AG10803 (cell line): ENCODE measurements around the gene CUL4A.

ENCODE experiments used
- DNase-seq: peaks from one replicate; pipeline ENCODE4 v3.0.0; 2010; ENCODE audit warnings: low read depth
- H3K4me3 ChIP-seq: 2 replicates; pipeline ENCODE4 v1.5.1; 2011; ENCODE audit warnings: mild to moderate bottlenecking, low read length, control low read depth
- TF ChIP-seq, protein P1 (sequence below): conservative IDR thresholded peaks from 2 replicates; pipeline ENCODE4 v1.5.1; 2011; ENCODE audit warnings: mild to moderate bottlenecking, low read length, control low read depth, inconsistent platforms

Gene CUL4A

DNA sequence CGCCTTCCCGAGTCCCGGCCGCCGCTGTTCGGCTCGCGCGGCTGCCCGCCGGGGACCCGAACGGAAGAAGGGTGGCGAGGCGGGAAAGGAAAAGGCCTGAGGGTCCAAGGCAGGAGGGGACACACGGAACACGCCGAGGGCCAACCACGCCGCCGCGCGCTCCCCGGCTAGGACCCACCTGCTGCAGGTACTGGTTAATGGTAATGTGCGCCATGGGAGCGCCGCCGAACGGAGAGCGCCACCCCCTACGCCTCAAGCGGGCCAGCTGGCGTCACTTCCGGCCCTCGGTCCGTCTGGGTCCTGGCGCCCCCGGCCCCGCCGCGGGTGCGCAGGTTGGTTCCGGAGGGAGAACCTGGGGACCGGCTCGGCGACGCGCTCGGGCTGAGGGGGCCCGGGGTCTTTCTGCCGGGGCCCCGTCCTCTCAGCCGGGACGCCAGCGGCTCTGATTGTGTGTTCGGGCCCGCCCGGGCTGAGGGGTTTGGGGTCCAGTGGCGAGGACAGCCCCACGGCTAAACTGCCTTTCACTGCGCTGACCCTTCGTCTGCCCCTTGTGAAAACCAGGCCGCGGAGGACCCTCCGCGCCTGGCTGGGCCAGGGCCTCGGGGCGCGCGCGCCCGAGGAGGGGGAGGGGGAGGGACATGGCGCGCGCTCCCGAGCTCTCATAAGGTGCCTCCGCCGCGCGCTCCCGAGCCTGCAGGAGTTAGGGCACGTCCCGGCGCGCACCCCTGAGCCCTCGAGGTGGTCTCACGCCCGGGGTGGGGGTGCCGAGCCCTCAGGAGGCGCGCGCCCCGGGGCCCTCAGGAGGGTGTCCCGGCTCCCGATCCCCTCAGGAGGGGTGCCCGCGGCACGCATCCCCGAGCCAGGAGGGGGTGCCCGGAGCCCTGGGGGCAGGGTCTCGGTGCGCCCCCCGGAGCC lies 735 bp upstream of the CUL4A start, which contains the start of gene PCID2:
Gene PCID2 (minus strand): TSS at position 249 of the 915 bp plus-strand sequence. CDS start 35 bp downstream, at position 214.
- peak; percentile 83 for DNase-seq
- TF ChIP-seq, protein P1, sequence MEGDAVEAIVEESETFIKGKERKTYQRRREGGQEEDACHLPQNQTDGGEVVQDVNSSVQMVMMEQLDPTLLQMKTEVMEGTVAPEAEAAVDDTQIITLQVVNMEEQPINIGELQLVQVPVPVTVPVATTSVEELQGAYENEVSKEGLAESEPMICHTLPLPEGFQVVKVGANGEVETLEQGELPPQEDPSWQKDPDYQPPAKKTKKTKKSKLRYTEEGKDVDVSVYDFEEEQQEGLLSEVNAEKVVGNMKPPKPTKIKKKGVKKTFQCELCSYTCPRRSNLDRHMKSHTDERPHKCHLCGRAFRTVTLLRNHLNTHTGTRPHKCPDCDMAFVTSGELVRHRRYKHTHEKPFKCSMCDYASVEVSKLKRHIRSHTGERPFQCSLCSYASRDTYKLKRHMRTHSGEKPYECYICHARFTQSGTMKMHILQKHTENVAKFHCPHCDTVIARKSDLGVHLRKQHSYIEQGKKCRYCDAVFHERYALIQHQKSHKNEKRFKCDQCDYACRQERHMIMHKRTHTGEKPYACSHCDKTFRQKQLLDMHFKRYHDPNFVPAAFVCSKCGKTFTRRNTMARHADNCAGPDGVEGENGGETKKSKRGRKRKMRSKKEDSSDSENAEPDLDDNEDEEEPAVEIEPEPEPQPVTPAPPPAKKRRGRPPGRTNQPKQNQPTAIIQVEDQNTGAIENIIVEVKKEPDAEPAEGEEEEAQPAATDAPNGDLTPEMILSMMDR = no peak
- peak within 1 kb of the TSS; percentile 67 for H3K4me3 ChIP-seq

GRCh38 chr13:113209759-113210421 lies 477 bp downstream of the CUL4A start:
- peak; percentile 68 for DNase-seq
- TF ChIP-seq, protein P1 = no peak
- H3K4me3 ChIP-seq = peak overlapping the region; percentile 67

DNA sequence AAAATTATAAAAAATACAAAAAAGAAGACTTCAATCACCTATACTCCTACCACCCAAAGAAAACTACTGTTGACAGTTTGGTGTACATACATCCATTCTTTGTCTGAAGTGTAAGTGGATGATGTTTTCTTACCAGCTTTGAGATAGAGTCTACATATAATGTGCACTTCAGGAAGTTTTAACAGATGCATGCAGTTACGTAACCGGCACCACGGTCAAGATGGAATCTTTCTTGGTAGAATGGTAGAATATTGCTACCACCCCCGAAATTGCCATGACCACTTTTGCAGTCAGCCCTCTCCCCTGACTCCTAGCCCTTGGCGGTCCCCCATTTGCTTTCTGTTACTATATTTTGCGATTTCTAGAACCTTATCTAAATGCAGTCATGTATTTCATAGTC lies 1.4 kb downstream of the CUL4A start:
- DNase-seq = no peak
- TF ChIP-seq, protein P1 = no peak
- H3K4me3 ChIP-seq = peak overlapping the region; percentile 67

DNA sequence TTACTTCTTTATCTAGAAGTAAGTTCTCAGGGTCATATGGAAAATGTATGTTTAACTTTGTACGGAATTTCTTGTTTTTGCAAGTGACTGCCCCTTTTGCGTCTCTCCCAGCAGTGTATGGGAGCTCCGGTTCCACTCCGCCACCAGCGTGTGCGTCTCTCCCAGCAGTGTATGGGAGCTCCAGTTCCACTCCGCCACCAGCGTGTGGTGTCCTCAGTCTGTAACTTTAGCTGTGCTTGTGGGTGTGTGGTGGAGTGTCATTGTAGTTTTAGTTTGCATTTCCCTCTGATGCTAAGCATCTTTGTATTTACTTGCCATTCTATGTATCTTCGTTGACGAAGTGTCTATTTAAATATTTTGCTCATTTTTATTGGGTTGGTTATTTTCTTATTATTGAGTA lies 2.4 kb downstream of the CUL4A start:
- no peak for DNase-seq
- no peak overlapping the region for H3K4me3 ChIP-seq
- TF ChIP-seq, protein P1 = 0 out of 2 replicates have a peak, but pooled peaks have one; percentile 4

DNA sequence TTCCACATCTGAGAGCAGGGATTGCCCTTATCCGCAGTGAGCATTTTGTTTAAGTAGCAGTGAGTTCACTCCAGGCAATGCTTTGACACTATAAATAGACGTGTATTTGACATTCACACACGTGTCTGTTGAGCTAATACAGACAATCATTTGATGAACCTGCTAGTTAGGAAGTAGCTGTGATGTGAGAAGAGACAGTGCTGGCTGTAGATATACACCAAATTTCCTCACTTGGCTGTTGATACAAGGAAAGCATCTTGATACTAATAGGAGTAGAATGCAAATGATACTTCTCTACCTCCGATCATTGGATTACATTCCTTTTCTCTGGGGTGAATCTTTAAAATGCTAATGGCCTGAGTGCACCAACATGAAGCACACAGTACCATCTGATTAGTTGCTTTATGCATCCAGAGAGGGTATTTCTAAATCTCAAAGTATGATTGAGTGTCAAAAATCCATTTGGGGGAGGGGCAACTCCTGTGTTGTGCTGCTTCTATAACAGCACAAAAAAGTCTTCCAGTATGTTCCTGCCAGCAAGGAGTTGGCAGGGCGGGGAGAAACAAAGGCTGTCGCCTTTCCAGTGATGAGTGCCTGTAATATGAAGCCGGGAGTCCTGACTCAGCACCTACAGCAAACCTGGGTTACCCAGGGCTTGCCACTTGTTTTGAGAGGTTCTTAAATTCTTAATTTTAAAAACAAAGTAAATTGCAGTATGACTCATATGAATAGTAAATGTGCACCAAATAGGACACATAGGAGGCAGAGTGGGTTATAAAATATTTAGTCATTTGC lies 7.0 kb downstream of the CUL4A start:
- H3K4me3 ChIP-seq = no peak overlapping the region
- TF ChIP-seq, protein P1 = no peak
- DNase-seq = peak; percentile 62

- TF ChIP-seq, protein P1 = no peak
- H3K4me3 ChIP-seq = no peak overlapping the region
These were observed 9.2 kb downstream of the CUL4A start for GRCh38 chr13:113218586-113218985.

More at GRCh38 chr13:113218586-113218985, 9.2 kb downstream of the CUL4A start:
- DNase-seq = no peak
